Prostate gland (tissue), 2 donors: ENCODE measurements around the gene EGFL6. TPM values are rescaled to one million over a fixed set of nuclear protein-coding genes. Genes with fewer than 3 reads are reported as not detected.
A peak's percentile ranks its signal among the peaks of the same experiment; 100 is the strongest.

Source experiments
- DNase-seq: peaks from one replicate; pipeline ENCODE4 v3.0.0-alpha.2; 2019; ENCODE audit warnings: low spot score
- H3K27ac ChIP-seq, 2 donors: fragments of 200-600 bp; sonication (generic); 2 replicates each; pipeline ENCODE4 v1.5.1; 2017 to 2019
- H3K27me3 ChIP-seq: fragments of 200-600 bp; sonication (generic); replicated peaks from 2 replicates; pipeline ENCODE4 v1.5.1; 2019; ENCODE audit not compliant: insufficient read depth
- H3K36me3 ChIP-seq, 2 donors: fragments of 200-600 bp; sonication (generic); 1 replicate in 1 of 2; 2 replicates in 1 of 2; pipeline versions ENCODE4 v1.5.1 to v1.8.1; 2017 to 2019
- H3K4me1 ChIP-seq: fragments of 200-600 bp; sonication (generic); replicated peaks from 2 replicates; pipeline ENCODE4 v1.5.1; 2019
- H3K4me3 ChIP-seq, 2 donors: fragments of 200-600 bp; sonication (generic); 2 replicates each; pipeline ENCODE4 v1.5.1; 2017 to 2019
- H3K9me3 ChIP-seq: fragments of 200-600 bp; sonication (generic); 2 replicates; pipeline ENCODE4 v1.5.1; 2017
- CTCF ChIP-seq, 4 experiments: fragments of 200-600 bp in 2 of 4; fragments of 450-650 bp in 2 of 4; sonication (generic) in 2 of 4; IDR thresholded peaks; 1 replicate in 3 of 4; 2 replicates in 1 of 4; pipeline ENCODE4 v1.5.1; 2016 to 2019; ENCODE audit warnings: antibody characterized with exemption in 4 of 4, mild to moderate bottlenecking in 2 of 4, moderate library complexity in 2 of 4
- POLR2A ChIP-seq: fragments of 450-650 bp; IDR thresholded peaks from one replicate; pipeline ENCODE4 v1.6.1; 2016; ENCODE audit warnings: antibody characterized with exemption, mild to moderate bottlenecking
- POLR2AphosphoS5 ChIP-seq: sonication (generic); formaldehyde crosslinking; IDR thresholded peaks from one replicate; pipeline ENCODE4 v1.6.1; 2017; ENCODE audit warnings: antibody characterized with exemption
- WGBS: methylation state at CpG from one replicate; pipeline ENCODE4 v1.1.5; 2018; 5-methylcytosine and 5-hydroxymethylcytosine counted together
- intact Hi-C: fragments of 100-400 bp; cut with DNase I; formaldehyde crosslinking; loops from one replicate; pipeline ENCODE4 v1.14.2; 2022
- total RNA-seq, 2 donors: library from RNA; depleted of rRNA; stranded (reverse); fragments of >200 nt; gene quantifications; one replicate each; pipeline ENCODE4 v1.1.0, GENCODE V29; 2016

The EGFL6 gene
- total RNA-seq, 2 donors from 2014 or later: 0.23 TPM; not detected in 1

DNA sequence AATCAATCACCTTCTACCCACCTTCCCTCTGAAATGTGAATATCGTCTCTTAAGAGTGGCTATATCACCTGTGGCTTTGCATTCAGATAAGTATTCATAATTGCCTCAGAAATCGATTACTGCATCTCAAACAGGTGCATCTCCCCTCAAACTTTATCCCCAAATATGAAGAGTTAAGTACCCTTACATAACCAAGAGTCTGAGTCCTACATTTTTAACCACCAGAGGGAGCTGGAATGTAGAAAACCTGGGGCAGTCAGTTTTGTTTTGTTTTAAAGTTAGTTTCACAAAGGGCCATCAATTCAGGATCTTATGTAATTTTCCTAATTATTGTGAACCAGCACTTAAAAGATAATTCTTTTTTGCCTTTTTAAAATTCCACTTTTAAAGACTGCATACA lies 89.2 kb downstream of the EGFL6 start:
- DNase-seq: peak; percentile 31
- H3K27ac ChIP-seq: no peak overlapping the region

GRCh38 chrX:13659063-13659462 lies 89.7 kb downstream of the EGFL6 start:
- TF ChIP-seq POLR2A (no peak), POLR2AphosphoS5 (no peak), CTCF (IDR thresholded peaks at IDR 0.05) (no peak)
- Histone ChIP-seq H3K4me1 (no peaks in the 10 kb centered on the region), H3K27ac (no peak overlapping the region), H3K9me3 (no peaks in the 10 kb centered on the region), H3K36me3 (no peaks in the 10 kb centered on the region), H3K4me3 (no peak overlapping the region), H3K27me3 (no peaks in the 10 kb centered on the region)
- DNase-seq: no peak
- intact Hi-C loops: loop anchor here (5.0 kb wide), 2 partner anchors 88 to 373 kb away; no protein-coding TSS in a partner anchor
- 37% methylated on average over 6 of the region's 6 CpGs for WGBS

More for the DNA sequence above, 89.2 kb downstream of the EGFL6 start:
- no peaks in the 10 kb centered on the region for H3K36me3 ChIP-seq
- intact Hi-C loops: loop anchor here (5.0 kb wide), 2 partner anchors 89 to 374 kb away; no protein-coding TSS in a partner anchor
- TF ChIP-seq CTCF (IDR thresholded peaks at IDR 0.05) (peak; percentile 35 to 81 (median 61)), POLR2A (no peak), POLR2AphosphoS5 (peak; percentile 58)
- H3K27me3 ChIP-seq: no peaks in the 10 kb centered on the region
- H3K9me3 ChIP-seq: no peaks in the 10 kb centered on the region
- 5% methylated on average over 2 of the region's 2 CpGs for WGBS
- H3K4me3 ChIP-seq: no peak overlapping the region
- H3K4me1 ChIP-seq: no peaks in the 10 kb centered on the region

DNA sequence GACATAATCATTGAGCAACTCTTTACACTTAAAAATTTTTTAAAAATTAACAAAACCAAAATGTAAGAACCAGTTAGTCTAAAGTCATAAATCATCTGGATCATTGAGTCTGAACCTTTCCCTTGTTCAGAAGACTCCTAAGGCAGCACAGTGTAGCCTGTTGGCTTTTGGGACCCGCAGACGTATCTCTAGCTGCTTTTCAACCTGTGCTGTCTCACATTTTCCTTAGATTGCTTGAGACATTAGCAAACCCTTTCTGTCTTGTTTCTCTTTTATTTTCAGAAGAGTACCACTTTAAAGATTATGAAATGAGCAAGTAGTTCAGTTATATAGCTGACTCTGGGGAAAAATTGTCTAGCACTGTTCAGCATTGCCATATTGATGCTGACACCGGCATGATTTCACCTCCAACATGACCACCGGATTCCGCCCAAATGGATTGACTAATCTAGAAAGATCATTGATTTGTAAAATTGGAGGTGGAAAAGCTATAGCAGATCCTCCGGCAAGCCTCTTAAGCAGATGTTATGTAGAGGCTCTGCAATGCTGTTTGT lies 92.4 kb downstream of the EGFL6 start:
- Histone ChIP-seq H3K27me3 (no peaks in the 10 kb centered on the region), H3K4me1 (no peaks in the 10 kb centered on the region), H3K4me3 (no peak overlapping the region), H3K27ac (no peak overlapping the region), H3K36me3 (no peaks in the 10 kb centered on the region), H3K9me3 (no peaks in the 10 kb centered on the region)
- 74% methylated on average over 6 of the region's 6 CpGs for WGBS
- DNase-seq: no peak
- intact Hi-C loops: no loop called here
- TF ChIP-seq POLR2A (no peak), POLR2AphosphoS5 (no peak), CTCF (IDR thresholded peaks at IDR 0.05) (no peak)

GRCh38 chrX:13662355-13662791 lies 93.0 kb downstream of the EGFL6 start:
- 62% methylated on average over 6 of the region's 6 CpGs for WGBS
- TF ChIP-seq POLR2AphosphoS5 (no peak), POLR2A (no peak), CTCF (IDR thresholded peaks at IDR 0.05) (no peak)
- Histone ChIP-seq H3K27ac (no peak overlapping the region), H3K36me3 (no peaks in the 10 kb centered on the region), H3K27me3 (no peaks in the 10 kb centered on the region), H3K9me3 (no peaks in the 10 kb centered on the region), H3K4me1 (no peaks in the 10 kb centered on the region), H3K4me3 (no peak overlapping the region)
- intact Hi-C loops: no loop called here
- no peak for DNase-seq

GRCh38 chrX:13664020-13664419 lies 94.6 kb downstream of the EGFL6 start:
- Histone ChIP-seq H3K9me3 (no peaks in the 10 kb centered on the region), H3K27me3 (no peaks in the 10 kb centered on the region), H3K4me3 (no peak overlapping the region), H3K27ac (peak overlapping the region in 1 of 2 donors; percentile 43), H3K4me1 (no peaks in the 10 kb centered on the region), H3K36me3 (no peaks in the 10 kb centered on the region)
- intact Hi-C loops: no loop called here
- TF ChIP-seq POLR2A (no peak), CTCF (IDR thresholded peaks at IDR 0.05) (no peak), POLR2AphosphoS5 (no peak)
- 52% methylated on average over 3 of the region's 3 CpGs for WGBS
- no peak for DNase-seq
